HG02981 (cell line): ENCODE data around the gene KAT2B.

Experiments
- ATAC-seq: cut with Tn5 transposase; IDR thresholded peaks from one replicate; pipeline ENCODE4 v1.9.1; 2021; ENCODE audit warnings: mild to moderate bottlenecking, moderate library complexity; ENCODE audit not compliant: unreplicated experiment

The KAT2B gene

GRCh38 chr3:20141851-20142250 lies 101.6 kb downstream of the KAT2B start:
- ATAC-seq: no peak

DNA sequence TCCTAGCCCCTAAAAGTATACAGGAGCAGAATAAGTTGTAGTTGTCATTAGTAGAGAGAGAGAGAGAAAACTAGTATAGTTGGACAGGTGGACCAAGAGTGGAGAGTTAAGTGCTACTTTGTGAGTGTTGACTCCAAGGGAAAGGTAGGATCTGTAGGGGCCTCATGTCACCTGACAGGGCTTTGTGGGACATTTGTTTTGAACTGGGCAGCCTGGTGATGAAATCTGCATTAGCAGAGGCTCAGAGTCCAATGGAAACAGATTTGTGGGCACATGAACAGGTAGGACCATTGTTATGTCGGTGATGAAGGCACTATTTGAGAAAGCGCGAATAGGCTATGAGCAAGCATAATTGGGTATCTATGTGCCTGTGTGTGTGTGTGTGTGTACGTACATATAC lies 102.3 kb downstream of the KAT2B start:
- no peak for ATAC-seq

- no peak for ATAC-seq
Observed at GRCh38 chr3:20143519-20143918, 103.3 kb downstream of the KAT2B start.

DNA sequence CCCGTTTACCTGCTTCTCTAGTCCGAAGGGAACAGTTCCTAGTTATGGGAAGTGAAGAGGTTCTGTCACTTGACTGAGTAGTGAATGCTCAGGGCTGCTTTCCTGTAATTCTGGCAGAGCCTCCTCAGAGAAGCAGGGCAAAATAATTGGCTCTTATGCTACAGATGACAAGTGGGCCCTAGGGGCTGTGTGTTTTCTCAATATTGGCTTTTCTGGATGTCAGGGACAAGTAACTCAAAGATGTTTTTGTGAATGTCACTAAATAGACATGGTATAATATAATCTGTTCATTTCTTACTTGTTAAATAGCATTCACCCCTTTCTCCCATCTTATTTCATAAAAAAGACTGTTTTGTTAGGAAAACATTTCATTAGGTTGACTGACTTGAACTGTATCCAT lies 105.6 kb downstream of the KAT2B start:
- no peak for ATAC-seq

DNA sequence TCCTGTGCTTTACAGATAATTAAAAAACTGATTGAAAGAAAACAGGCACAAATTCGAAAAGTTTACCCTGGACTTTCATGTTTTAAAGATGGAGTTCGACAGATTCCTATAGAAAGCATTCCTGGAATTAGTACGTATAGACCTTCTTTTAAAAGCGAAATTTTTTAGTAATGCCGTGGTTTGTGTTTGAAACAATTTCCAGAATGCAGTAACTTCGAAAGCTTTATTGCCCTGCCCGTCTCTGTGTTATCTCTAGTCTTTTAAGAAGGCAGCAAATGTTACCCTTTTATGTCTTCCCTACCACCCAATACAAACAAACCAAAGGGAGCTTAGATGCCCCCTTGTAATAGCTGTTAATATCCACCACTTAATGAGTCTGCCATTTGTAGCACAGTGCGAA lies 106.1 kb downstream of the KAT2B start:
- no peak for ATAC-seq

- ATAC-seq: no peak
Observed at GRCh38 chr3:20147361-20147760, 107.1 kb downstream of the KAT2B start.

- no peak for ATAC-seq
Observed at GRCh38 chr3:20148466-20148865, 108.2 kb downstream of the KAT2B start.

GRCh38 chr3:20154078-20154477 lies 113.8 kb downstream of the KAT2B start:
- ATAC-seq: no peak

DNA sequence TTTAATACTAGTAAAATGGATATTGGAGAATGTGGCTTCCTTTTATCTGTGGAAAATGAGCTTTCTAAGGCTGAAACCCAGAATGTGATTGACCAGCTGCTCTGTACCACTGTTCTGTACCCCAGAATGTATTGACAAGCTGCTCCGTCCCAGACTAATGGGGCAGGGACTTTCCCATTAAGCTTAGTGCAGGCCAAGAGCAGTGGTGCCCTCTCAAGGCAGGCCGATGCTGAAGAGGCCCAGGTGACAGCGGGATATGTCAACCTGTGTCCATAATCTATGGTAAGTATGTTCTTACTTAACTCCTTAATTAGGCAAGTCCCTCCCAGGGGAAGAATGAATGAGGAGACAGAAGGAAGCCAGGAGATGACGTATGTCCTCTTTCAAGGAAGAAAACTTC lies 114.7 kb downstream of the KAT2B start:
- ATAC-seq: no peak

DNA sequence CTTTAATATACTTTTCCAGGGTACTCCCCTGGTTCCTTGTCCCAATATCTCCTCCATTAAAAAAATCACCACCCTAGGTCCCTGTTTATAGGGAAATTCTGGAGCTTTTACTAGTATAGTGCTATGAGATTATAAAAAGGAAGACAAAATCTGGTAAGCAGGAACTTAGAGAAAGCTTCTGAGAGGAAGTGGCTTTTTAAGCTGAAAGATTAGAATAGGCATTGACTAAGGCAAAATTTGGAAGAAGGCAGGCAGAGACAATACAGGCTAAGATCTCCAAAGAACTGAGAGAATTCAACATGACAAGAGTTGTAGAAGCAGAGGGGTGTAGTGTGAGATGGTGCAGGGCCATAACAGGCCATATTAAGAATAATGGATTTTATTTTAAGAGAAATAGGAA lies 120.0 kb downstream of the KAT2B start:
- ATAC-seq: no peak

DNA sequence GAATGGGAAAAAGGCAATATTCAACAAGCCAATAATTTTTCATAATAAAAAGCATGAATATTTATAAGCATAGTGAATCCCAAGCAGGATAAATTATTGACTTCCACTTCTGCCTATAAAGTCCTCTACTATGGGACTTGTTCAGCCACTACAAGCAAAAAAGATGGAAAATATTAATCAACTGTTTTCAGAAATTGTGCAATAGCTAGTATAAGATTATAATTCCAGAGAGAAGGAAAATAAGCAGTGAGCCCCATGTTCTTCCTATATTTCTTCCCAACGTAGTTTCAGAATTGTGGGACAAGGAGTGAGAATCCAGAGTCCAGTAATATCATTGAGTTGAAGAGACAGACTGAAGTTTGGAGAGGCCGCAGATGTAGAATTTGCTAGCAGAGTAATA lies 121.5 kb downstream of the KAT2B start:
- ATAC-seq: no peak

DNA sequence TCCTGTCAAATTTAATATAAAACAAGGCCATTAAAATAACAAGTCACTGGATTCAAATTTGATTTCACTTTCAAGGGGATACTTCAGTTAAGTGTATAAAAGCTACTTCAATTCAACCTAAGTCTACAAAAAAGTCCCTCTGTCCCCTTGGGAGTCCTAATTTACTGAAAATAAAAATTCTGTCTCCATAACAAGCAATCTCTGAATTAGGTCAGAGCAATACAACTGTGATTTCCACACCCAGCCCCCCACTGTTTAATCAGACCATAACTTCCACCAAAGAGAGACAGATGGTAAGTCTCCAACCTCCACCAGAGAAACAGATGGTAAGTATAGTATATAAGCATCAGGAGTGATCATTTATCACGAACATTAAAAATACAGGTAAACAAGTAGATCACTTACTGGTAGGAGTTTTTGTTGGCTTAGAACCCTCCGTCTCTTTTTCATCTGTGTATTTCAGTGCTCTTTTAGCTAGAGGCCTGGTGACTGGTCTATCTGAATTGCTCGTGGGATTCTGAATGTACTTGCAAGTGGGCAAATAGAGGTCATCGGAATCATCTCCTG lies 133.7 kb downstream of the KAT2B start:
- ATAC-seq: no peak

GRCh38 chr3:20181276-20181675 lies 141.0 kb downstream of the KAT2B start:
- ATAC-seq: no peak

DNA sequence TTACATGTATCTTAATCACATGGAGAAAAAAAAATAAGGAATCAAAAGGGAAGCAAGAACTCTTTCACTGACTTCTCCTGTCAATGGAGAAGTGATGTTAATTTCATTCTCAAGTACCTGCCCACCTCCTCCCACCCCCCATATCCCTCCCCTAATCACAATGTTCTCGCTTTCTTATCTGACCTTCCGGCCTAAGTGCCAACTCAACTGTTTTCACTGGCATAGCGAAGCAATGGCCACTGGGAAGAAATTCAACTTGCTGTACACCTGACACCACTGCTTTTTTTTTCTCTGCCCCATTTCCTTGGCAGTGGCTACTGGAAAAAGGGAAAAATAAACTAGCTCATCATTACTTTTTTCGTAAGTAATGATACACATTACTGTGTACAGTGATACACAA lies 142.0 kb downstream of the KAT2B start:
- no peak for ATAC-seq

DNA sequence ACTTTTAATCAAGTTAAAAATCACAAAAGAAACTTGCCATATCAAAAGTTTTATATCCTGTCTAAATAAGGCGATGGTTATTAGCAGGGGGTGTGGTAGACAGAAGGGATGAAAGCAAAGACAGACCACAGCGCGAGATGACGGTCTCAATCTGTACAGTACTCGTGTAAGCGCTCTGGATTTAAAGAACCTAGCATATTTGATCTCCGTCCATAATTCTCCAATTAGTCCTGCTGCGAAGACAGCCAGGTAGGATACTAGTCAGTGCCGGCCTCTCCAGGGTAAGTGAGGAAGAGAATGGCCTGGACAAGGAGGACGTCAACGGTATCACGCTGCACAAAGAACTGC lies 145.1 kb downstream of the KAT2B start:
- ATAC-seq: peak; percentile 6

DNA sequence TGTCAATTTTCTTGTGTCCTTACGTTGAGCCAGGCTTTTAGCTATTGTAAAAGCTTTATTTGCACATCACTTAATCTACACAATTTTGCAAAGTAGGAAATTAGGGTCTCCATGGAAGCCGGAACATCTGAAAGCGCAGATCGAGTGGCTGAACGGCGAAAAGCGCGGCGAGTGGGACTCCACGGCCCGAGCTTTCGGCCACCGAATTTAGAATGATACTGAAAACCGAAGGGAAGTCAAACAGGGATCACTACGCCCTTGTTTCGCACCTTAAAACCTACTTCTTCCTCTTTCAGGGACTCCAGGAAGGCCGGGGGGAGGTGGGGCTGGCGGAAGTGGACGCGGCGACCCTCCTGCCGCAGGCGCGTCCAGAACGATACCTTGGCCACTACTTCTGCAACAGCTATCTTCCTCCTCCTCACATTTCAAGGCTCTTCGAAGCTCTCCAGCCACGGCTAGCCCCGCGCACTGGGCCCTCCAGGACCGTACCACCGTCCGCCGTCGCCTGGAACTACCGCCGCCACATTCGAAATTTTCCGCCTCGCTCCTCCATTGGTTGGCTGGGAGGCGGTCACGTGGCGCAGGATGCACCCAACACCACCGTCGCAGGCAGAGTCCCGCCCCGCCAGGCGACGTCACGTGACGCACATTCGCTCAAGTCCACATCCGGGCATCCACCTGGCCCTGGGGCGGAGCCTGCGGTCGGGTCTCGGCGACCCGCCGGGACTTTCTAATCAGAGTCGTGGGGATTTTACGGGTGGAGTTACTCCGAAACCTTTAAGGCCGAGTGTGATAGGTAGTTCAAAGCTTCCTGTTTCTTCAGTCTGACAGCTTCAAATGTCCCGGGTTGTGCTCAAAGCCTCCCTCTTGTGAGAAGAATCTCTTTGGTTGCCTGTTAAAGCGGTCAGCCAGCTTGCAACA lies 145.7 kb downstream of the KAT2B start, which contains the start of gene SGO1:
Gene SGO1 (minus strand): TSS at position 528 of the 921 bp plus-strand sequence. CDS start 2,179 bp downstream, outside the sequence.
- ATAC-seq: peak; percentile 93

DNA sequence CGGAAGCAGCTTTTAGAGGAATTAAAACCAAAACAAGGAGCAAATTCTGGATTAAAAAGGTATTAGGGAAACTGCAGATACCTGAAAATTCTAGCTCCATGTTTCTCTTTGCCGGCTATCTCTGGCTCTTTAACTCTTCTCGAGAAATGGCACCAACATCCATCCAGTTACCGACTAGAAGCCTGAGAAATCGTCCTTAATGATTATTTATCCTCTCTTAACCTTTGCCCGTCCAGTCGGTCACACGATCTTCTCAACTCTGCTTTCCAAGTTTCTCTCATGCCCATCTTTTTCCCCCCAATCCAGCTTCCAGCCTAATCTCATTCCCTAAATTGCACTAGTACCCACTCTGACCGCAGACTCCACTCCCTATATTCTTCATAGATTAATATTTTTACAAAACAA lies 146.4 kb downstream of the KAT2B start:
- ATAC-seq: peak; percentile 3

DNA sequence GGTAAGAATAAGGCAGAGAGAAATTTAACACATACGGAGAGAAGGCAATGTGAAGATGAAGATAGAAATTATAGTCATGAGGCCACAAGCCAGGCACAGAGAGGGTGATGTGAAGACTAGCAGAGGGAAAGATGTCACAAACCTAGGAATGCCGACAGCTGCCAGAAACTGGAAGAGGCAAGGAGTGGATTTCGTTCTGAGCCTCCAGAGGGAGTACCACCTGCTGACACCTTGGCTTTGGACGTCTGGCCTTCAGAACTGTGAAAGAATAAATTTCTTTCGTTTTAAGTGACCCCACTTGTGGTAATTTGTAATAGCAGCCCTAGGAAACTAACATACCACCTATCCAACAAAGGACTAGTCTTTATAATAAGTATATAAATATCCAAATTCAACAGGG lies 150.7 kb downstream of the KAT2B start:
- no peak for ATAC-seq

DNA sequence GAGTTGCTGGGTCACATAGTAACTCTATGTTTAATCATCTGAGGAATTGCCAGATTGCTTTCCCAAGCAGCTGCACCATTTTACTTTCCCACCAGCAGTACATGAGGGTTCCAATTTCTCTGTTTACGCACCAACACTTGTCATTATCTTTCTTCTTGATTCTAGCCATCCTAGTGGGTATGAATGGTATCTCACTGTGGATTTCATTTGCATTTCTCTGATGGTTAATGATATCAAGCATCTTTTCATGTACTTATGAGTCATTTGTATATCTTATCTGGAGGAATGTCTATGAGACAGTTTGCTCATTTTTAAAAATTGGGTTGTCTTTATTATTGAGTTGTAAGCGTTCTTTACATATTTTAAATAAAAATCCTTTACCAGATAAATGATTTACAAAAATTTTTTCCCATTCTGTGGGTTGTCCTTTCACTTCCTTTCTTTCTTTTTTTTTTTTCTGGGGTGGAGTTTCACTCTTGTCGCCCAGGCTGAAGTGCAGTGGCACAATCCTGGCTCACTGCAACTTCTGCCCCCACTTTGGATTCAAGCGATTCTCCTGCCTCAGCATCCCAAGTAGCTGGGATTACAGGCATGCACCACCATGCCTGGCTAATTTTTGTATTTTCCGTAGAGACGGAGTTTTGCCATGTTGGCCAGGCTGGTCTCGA lies 154.7 kb downstream of the KAT2B start:
- ATAC-seq: peak; percentile 64

- ATAC-seq: no peak
Observed at GRCh38 chr3:20197775-20198174, 157.5 kb downstream of the KAT2B start.

DNA sequence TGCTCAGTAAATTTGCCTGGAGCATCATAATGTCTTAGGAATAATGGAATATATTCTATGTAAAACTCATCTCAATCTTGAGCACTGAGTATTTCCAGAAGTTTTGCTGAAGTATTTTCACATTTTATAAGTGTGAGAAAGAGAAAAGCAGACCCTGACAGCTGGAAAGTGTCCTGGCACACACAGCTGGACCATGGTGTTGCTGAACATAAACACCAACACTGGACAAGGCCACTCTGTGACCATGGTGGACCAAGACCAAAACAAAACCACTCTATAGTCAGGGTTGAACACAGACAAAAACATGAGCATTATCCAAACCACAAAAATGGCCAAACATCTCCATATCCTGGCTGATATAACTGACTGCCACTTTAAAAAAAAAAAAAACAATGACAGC lies 160.9 kb downstream of the KAT2B start:
- ATAC-seq: no peak
